Central memory CD4-positive, alpha-beta T cell (primary cell): Measurements from ENCODE around the gene RAPGEF2.
"Not testable (repeated sequence)": the region's sequence is repeated elsewhere in the genome, so short reads cannot be mapped to it uniquely, and the experiment has no call there.

Experiments used
- DNase-seq: peaks from one replicate; pipeline ENCODE4 v3.0.0; 2022

Gene RAPGEF2

GRCh38 chr4:159098482-159099127 is 4.3 kb upstream of the RAPGEF2 start:
- no peak for DNase-seq

GRCh38 chr4:159101988-159102621 is 774 bp upstream of the RAPGEF2 start:
- DNase-seq: no peak

- peak; percentile 44 for DNase-seq
These were observed 608 bp downstream of the RAPGEF2 start for GRCh38 chr4:159103384-159103990.

GRCh38 chr4:159104694-159105414 is 2.0 kb downstream of the RAPGEF2 start:
- DNase-seq: no peak

- no peak for DNase-seq
These were observed 2.9 kb downstream of the RAPGEF2 start for GRCh38 chr4:159105761-159106243.

GRCh38 chr4:159106636-159107035 is 3.8 kb downstream of the RAPGEF2 start:
- no peak for DNase-seq

GRCh38 chr4:159107203-159107925 is 4.5 kb downstream of the RAPGEF2 start:
- no peak for DNase-seq

GRCh38 chr4:159108124-159108523 is 5.2 kb downstream of the RAPGEF2 start:
- no peak for DNase-seq

GRCh38 chr4:159110961-159111360 is 8.1 kb downstream of the RAPGEF2 start:
- no peak for DNase-seq

GRCh38 chr4:159111416-159111815 is 8.5 kb downstream of the RAPGEF2 start:
- no peak for DNase-seq

GRCh38 chr4:159113366-159113765 is 10.5 kb downstream of the RAPGEF2 start:
- DNase-seq: not testable (repeated sequence)

GRCh38 chr4:159116098-159116497 is 13.2 kb downstream of the RAPGEF2 start:
- not testable (repeated sequence) for DNase-seq

- not testable (repeated sequence) for DNase-seq
These were observed 13.8 kb downstream of the RAPGEF2 start for GRCh38 chr4:159116693-159117092.

GRCh38 chr4:159117564-159117963 is 14.7 kb downstream of the RAPGEF2 start:
- no peak for DNase-seq

- no peak for DNase-seq
These were observed 15.1 kb downstream of the RAPGEF2 start for GRCh38 chr4:159117968-159118367.

GRCh38 chr4:159121371-159121770 is 18.5 kb downstream of the RAPGEF2 start:
- DNase-seq: no peak

GRCh38 chr4:159126716-159127115 is 23.8 kb downstream of the RAPGEF2 start:
- no peak for DNase-seq

- no peak for DNase-seq
These were observed 25.1 kb downstream of the RAPGEF2 start for GRCh38 chr4:159127745-159128518.

GRCh38 chr4:159129814-159130550 is 27.1 kb downstream of the RAPGEF2 start:
- no peak for DNase-seq

- DNase-seq: no peak
These were observed 28.7 kb downstream of the RAPGEF2 start for GRCh38 chr4:159131564-159131963.

- DNase-seq: no peak
These were observed 31.6 kb downstream of the RAPGEF2 start for GRCh38 chr4:159134429-159134828.
